Fibroblast of villous mesenchyme (primary cell): ENCODE data around the gene RPUSD1. TPM values are rescaled to one million over a fixed set of nuclear protein-coding genes. Genes with fewer than 3 reads are reported as not detected.

ENCODE experiments used
- DNase-seq: peaks from one replicate; pipeline ENCODE4 v3.0.0-alpha.2; 2010; ENCODE audit warnings: low read depth
- H3K4me3 ChIP-seq: 2 replicates; pipeline ENCODE4 v1.5.1; 2011; ENCODE audit warnings: low read depth, mild to moderate bottlenecking, low read length
- CTCF ChIP-seq: IDR thresholded peaks from 2 replicates; pipeline ENCODE4 v1.5.1; 2012; ENCODE audit warnings: low read depth, mild to moderate bottlenecking, low read length; ENCODE audit not compliant: insufficient read depth
- total RNA-seq: library from RNA; depleted of rRNA; stranded (reverse); fragments of >200 nt; gene quantifications from 2 replicates; pipeline ENCODE4 v1.2.3, GENCODE V29; 2012

The RPUSD1 gene
- total RNA-seq, 1 donor: 21.2 TPM

DNA sequence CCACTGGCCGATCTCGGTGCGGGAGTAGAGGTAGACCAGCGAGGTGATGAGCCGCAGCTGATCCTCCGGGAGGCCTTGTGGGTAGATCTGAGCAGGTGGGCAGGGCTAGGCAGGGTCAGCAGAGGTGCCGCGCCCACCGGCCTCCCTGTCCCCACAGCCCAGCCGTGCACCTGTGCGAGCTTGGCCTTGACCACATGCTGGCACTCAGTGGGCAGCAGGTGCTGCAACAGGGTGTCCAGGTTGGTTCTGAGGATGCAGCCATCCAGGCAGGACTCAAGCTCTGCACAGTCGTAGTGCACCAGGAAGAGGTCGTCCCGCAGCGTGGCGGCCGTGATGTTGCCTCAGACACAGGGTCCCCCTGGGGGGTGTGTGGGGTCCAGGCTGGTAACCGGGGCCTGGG is 15.2 kb downstream of the RPUSD1 start:
- DNase-seq: no peak
- H3K4me3 ChIP-seq: no peak overlapping the region
- TF ChIP-seq CTCF: no peak

- no peak for TF ChIP-seq CTCF
- no peak for DNase-seq
- no peak overlapping the region for H3K4me3 ChIP-seq
Measured at GRCh38 chr16:770411-770810, 17.8 kb downstream of the RPUSD1 start.

DNA sequence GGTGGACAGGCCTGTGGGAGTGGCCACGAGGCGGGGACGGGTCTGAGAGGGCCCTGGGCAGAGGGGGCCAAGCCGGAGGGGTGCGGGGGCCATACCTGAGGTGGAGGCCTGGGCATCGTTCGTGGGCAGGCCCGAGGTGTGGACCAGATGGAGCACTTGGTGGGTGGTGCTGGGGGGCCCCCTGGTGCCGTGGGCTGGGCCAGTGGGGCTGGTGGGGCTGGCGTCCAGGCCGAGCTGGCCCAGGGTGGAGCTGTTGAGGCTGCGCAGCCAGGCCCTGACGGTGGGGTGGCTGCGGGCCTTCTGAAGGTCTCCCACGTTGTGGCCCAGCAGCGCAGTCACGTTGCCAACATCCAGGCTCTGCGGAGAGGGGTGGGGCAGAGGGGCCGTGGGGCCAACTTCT is 18.2 kb downstream of the RPUSD1 start:
- no peak for TF ChIP-seq CTCF
- no peak for DNase-seq
- H3K4me3 ChIP-seq: no peak overlapping the region

GRCh38 chr16:769184-769784 is 18.9 kb downstream of the RPUSD1 start:
- no peak overlapping the region for H3K4me3 ChIP-seq
- TF ChIP-seq CTCF: no peak
- DNase-seq: no peak

GRCh38 chr16:768428-768827 is 19.8 kb downstream of the RPUSD1 start:
- DNase-seq: no peak
- no peak overlapping the region for H3K4me3 ChIP-seq
- TF ChIP-seq CTCF: no peak

DNA sequence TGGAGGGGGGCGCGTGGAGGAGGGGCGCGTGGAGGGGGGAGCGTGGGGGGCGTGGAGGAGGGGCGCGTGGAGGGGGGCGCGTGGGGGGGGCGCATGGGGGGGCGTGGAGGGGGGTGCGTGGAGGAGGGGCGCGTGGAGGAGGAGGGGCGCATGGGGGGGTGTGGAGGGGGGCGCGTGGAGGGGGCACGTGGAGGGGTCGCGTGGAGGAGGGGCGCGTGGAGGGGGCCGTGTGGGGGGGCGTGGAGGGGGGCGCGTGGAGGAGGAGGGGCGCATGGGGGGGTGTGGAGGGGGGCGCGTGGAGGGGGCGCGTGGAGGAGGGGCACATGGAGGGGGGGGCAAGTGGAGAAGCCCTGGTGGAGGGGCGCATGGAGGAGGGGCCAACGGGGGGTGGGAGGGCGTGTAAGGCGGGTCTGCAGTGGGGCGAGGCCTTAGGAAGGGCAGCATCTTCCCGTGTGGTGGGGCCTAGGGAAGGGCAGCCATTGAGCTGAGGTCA is 20.4 kb downstream of the RPUSD1 start:
- no peak overlapping the region for H3K4me3 ChIP-seq
- DNase-seq: no peak
- TF ChIP-seq CTCF: no peak
